PC-9 (cell line): ENCODE data around the gene TRUB2. TPM values are rescaled to one million over a fixed set of nuclear protein-coding genes. Genes with fewer than 3 reads are reported as not detected.

Source experiments
- BruUV-seq: library from RNA; stranded (reverse); fragments of 400-500 nt; replicated peaks from 2 replicates; lab custom pipeline; 2021; lab: Mats Ljungman, UMichigan
- CTCF ChIA-PET: fragments of 300-600 bp; sonication (Branson Sonifier 250); formaldehyde crosslinking; loops from one replicate; lab custom pipeline; 2022; ENCODE audit warnings: antibody characterized with exemption; lab: Charles Lee
- POLR2A ChIA-PET: fragments of 300-600 bp; sonication (Branson Sonifier 250); formaldehyde crosslinking; loops from one replicate; lab custom pipeline; 2022; ENCODE audit warnings: antibody characterized with exemption; ENCODE audit not compliant: unreplicated experiment; lab: Charles Lee
- DNase-seq, 2 experiments: peaks; one replicate each; pipeline versions ENCODE4 v3.0.0 to v3.0.0-alpha.2; 2015 to 2022; ENCODE audit warnings: mixed read lengths in 1 of 2
- H2AFZ ChIP-seq: fragments of 200-600 bp; sonication (generic); 2 replicates; pipeline ENCODE4 v1.8.1; 2017; ENCODE audit warnings: antibody characterized with exemption
- H3F3A ChIP-seq: fragments of 200-600 bp; sonication (generic); 2 replicates; pipeline ENCODE4 v1.8.1; 2017; ENCODE audit warnings: antibody characterized with exemption, mild to moderate bottlenecking, low read depth; ENCODE audit not compliant: insufficient read depth
- H3K27ac ChIP-seq: fragments of 200-600 bp; sonication (generic); 2 replicates; pipeline ENCODE4 v1.6.1; 2016; ENCODE audit warnings: mixed run types
- H3K27me3 ChIP-seq: fragments of 200-600 bp; sonication (generic); 2 replicates; pipeline ENCODE4 v1.6.1; 2016; ENCODE audit warnings: low read depth, mixed run types; ENCODE audit not compliant: insufficient read depth
- H3K36me3 ChIP-seq: fragments of 200-600 bp; sonication (generic); 2 replicates; pipeline ENCODE4 v1.6.1; 2016; ENCODE audit warnings: low read depth, mixed run types
- H3K4me1 ChIP-seq: fragments of 200-600 bp; sonication (generic); replicated peaks from 2 replicates; pipeline ENCODE4 v1.6.1; 2016; ENCODE audit warnings: mixed run types; ENCODE audit not compliant: insufficient read depth
- H3K4me2 ChIP-seq: fragments of 200-600 bp; sonication (generic); 2 replicates; pipeline ENCODE4 v1.6.1; 2017; ENCODE audit warnings: mixed run types
- H3K4me3 ChIP-seq: fragments of 200-600 bp; sonication (generic); 2 replicates; pipeline ENCODE4 v1.6.1; 2016; ENCODE audit warnings: mixed run types
- H3K79me2 ChIP-seq: fragments of 200-600 bp; sonication (generic); 2 replicates; pipeline ENCODE4 v1.6.1; 2017; ENCODE audit warnings: low read depth, mixed run types
- H3K9me2 ChIP-seq: fragments of 200-600 bp; sonication (generic); 2 replicates; pipeline ENCODE4 v1.8.1; 2017; ENCODE audit warnings: mild to moderate bottlenecking; ENCODE audit not compliant: insufficient read depth
- H3K9me3 ChIP-seq: fragments of 200-600 bp; sonication (generic); 2 replicates; pipeline ENCODE4 v1.8.1; 2016; ENCODE audit warnings: low read depth; ENCODE audit not compliant: insufficient read depth
- H4K20me1 ChIP-seq: fragments of 200-600 bp; sonication (generic); 2 replicates; pipeline ENCODE4 v1.8.1; 2017; ENCODE audit not compliant: insufficient read depth
- CTCF ChIP-seq: fragments of 200-600 bp; sonication (generic); conservative IDR thresholded peaks from 2 replicates; pipeline ENCODE4 v1.6.1; 2017; ENCODE audit warnings: mixed run types, antibody characterized with exemption, mild to moderate bottlenecking, moderate library complexity
- EZH2 ChIP-seq: fragments of 200-600 bp; sonication (generic); IDR thresholded peaks from 2 replicates; pipeline ENCODE4 v1.8.0; 2017; ENCODE audit warnings: antibody characterized with exemption, low read depth
- intact Hi-C: fragments of 100-400 bp; cut with micrococcal nuclease; formaldehyde crosslinking; loops from one replicate; pipeline ENCODE4 v1.10.0; 2022; ENCODE audit not compliant: unreplicated experiment
- total RNA-seq: library from RNA; stranded (reverse); gene quantifications from 2 replicates; pipeline ENCODE4 v1.2.3, GENCODE V29; 2021

Gene TRUB2
- total RNA-seq, 1 experiment from 2014 or later: 62.1 TPM

DNA sequence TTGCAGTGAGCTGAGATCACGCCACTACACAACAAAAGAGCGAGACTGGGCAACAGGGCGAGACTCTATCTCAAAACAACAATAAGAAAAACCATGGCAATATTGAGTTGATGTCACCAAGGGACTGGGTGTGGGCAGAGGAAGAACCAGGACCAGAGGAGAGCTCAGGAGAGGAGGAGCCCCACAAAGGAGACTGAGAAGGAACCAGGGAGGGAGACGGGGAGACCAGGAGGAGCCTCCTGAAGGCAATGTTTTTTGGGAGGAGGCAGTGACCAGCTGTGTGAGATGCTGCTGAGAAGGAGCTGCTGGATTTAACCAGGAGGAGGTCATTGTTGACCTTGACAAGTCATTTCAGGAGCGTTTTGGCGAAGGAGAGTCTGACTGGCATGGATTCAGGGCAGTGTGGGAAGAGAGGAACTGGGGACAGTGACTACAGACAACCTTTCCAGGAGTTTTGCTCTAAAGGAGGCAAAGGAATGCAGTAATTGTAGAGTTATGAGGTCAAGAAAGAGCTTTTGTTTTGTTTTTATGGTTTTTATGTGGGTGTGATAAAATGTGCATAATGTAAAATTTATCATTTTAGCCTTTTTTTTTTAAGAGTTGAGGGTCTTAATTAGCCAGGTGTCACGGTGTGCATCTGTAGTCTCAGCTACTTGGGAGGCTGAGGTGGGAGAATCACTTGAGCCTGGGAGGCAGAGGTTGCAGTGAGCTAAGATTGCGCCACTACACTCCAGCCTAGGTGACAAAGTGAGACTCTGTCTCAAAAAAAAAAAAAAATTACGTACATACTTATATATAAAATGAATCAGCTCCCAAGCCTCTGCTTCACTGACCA lies 17.9 kb downstream of the TRUB2 start:
- peaks cover 66% of the 10 kb centered on the region for H3K4me1 ChIP-seq
- peaks cover 7% of the 10 kb centered on the region for H3K36me3 ChIP-seq
- no peaks in the 10 kb centered on the region for H3K27me3 ChIP-seq
- no peaks in the 10 kb centered on the region for H3K9me3 ChIP-seq
- CTCF ChIA-PET: interaction anchor here (0.5 to 1.3 kb wide), 4 partner anchors 27 to 768 kb away, joined by 3 to 6 read pairs (median 4); no protein-coding TSS in a partner anchor
- no peak overlapping the region for H3K4me3 ChIP-seq
- H3K9me2 ChIP-seq: no peaks in the 10 kb centered on the region
- no peak for TF ChIP-seq EZH2
- no peak for TF ChIP-seq CTCF
- BruUV-seq: no TSS peak
- H3K27ac ChIP-seq: peak overlapping the region; percentile 97
- intact Hi-C loops: no loop called here
- H2AFZ ChIP-seq: no peak overlapping the region
- H3F3A ChIP-seq: peaks cover 64% of the 10 kb centered on the region
- POLR2A ChIA-PET: interaction anchor here (0.5 to 0.7 kb wide), 11 partner anchors 13 to 422 kb away, joined by 3 to 11 read pairs (median 5); partner anchors contain the start of genes BBLN, SLC27A4, SPTAN1 and SWI5
- peak overlapping the region; percentile 24 for H3K4me2 ChIP-seq
- no peaks in the 10 kb centered on the region for H4K20me1 ChIP-seq
- DNase-seq: peak; percentile 6 to 56
- H3K79me2 ChIP-seq: no peaks in the 10 kb centered on the region

GRCh38 chr9:128298535-128299482 lies 23.4 kb downstream of the TRUB2 start:
- Histone ChIP-seq H3K79me2 (peaks cover 6% of the 10 kb centered on the region), H3K27ac (peak overlapping the region; percentile 97), H3K9me3 (no peaks in the 10 kb centered on the region), H2AFZ (no peak overlapping the region), H3K4me2 (peak overlapping the region; percentile 68), H3K27me3 (no peaks in the 10 kb centered on the region), H4K20me1 (no peaks in the 10 kb centered on the region), H3K4me1 (peaks cover 61% of the 10 kb centered on the region), H3K9me2 (no peaks in the 10 kb centered on the region), H3F3A (peaks cover 47% of the 10 kb centered on the region), H3K36me3 (no peaks in the 10 kb centered on the region), H3K4me3 (peak overlapping the region; percentile 25; the same call in 1 of the 2 replicates)
- ChIA-PET POLR2A (interaction anchor here (0.6 to 0.9 kb wide), 3 partner anchors 17 to 170 kb away, joined by 5 to 12 read pairs (median 9); no protein-coding TSS in a partner anchor), CTCF (interaction anchor here (2.4 kb wide), 1 partner anchor 43 kb away, joined by 10 read pairs; no protein-coding TSS in a partner anchor)
- intact Hi-C loops: loop anchor here (1.0 to 5.0 kb wide), 4 partner anchors 23 to 338 kb away; partner anchors contain the start of genes COQ4, SLC27A4 and TRUB2
- peak; percentile 80 to 87 for DNase-seq
- TSS peak; percentile 17 for BruUV-seq
- TF ChIP-seq CTCF: no peak
- TF ChIP-seq EZH2: no peak
